GM23338 (cell line): ENCODE results near the gene EGFR. TPM values are rescaled to one million over a fixed set of nuclear protein-coding genes. Genes with fewer than 3 reads are reported as not detected.

ENCODE experiments used
- ATAC-seq: fragments of 200-7000 bp; cut with Tn5 transposase; 3 replicates; pipeline ENCODE4 v1.9.1; 2020
- DNase-seq: peaks from one replicate; pipeline ENCODE4 v3.0.0-alpha.2; 2015; ENCODE audit warnings: low spot score
- H2AFZ ChIP-seq: fragments of 200-600 bp; sonication (generic); 2 replicates; pipeline ENCODE4 v1.8.0; 2016; ENCODE audit warnings: antibody characterized with exemption, mild to moderate bottlenecking, moderate library complexity
- H3F3A ChIP-seq: fragments of 200-600 bp; sonication (generic); replicated peaks from 2 replicates; pipeline ENCODE4 v1.8.0; 2017; ENCODE audit warnings: antibody characterized with exemption, mixed run types, low read depth
- H3K27ac ChIP-seq: fragments of 200-600 bp; sonication (generic); 2 replicates; pipeline ENCODE4 v1.6.1; 2016; ENCODE audit warnings: low read depth
- H3K27me3 ChIP-seq: fragments of 200-600 bp; sonication (generic); 2 replicates; pipeline ENCODE4 v1.8.0; 2016; ENCODE audit warnings: mild to moderate bottlenecking, mixed run types, moderate library complexity; ENCODE audit not compliant: insufficient read depth
- H3K36me3 ChIP-seq: fragments of 200-600 bp; sonication (generic); 2 replicates; pipeline ENCODE4 v1.8.0; 2016; ENCODE audit warnings: mild to moderate bottlenecking; ENCODE audit not compliant: insufficient read depth
- H3K4me1 ChIP-seq: fragments of 200-600 bp; sonication (generic); 2 replicates; pipeline ENCODE4 v1.8.0; 2016; ENCODE audit warnings: mild to moderate bottlenecking, moderate library complexity; ENCODE audit not compliant: insufficient read depth
- H3K4me2 ChIP-seq: fragments of 200-600 bp; sonication (generic); 2 replicates; pipeline ENCODE4 v1.7.1; 2017; ENCODE audit warnings: mixed run types
- H3K4me3 ChIP-seq: fragments of 200-600 bp; sonication (generic); 2 replicates; pipeline ENCODE4 v1.6.1; 2016; ENCODE audit warnings: mixed run types
- H3K79me2 ChIP-seq: fragments of 200-600 bp; sonication (generic); replicated peaks from 2 replicates; pipeline ENCODE4 v1.8.0; 2017; ENCODE audit warnings: mild to moderate bottlenecking; ENCODE audit not compliant: insufficient read depth
- H3K9me2 ChIP-seq: fragments of 200-600 bp; sonication (generic); 2 replicates; pipeline ENCODE4 v1.8.0; 2017; ENCODE audit not compliant: insufficient read depth
- H4K20me1 ChIP-seq: fragments of 200-600 bp; sonication (generic); replicated peaks from 2 replicates; pipeline ENCODE4 v1.8.0; 2017; ENCODE audit warnings: mild to moderate bottlenecking; ENCODE audit not compliant: insufficient read depth
- H3K27ac Mint-ChIP-seq: 2 replicates; pipeline ENCODE4 v1.8.0; 2020; ENCODE audit warnings: inconsistent platforms, mild to moderate bottlenecking, moderate library complexity, mixed read lengths
- H3K27me3 Mint-ChIP-seq: 3 replicates; pipeline ENCODE4 v1.8.0; 2022; ENCODE audit warnings: low read depth, mild to moderate bottlenecking, moderate library complexity, mixed read lengths, inconsistent platforms; ENCODE audit not compliant: insufficient read depth, poor library complexity
- H3K36me3 Mint-ChIP-seq: 3 replicates; pipeline ENCODE4 v1.8.0; 2021; ENCODE audit warnings: low read depth, mild to moderate bottlenecking, inconsistent platforms, moderate library complexity, mixed read lengths
- H3K4me1 Mint-ChIP-seq: 3 replicates; pipeline ENCODE4 v1.8.0; 2020; ENCODE audit warnings: mild to moderate bottlenecking, inconsistent platforms, mixed read lengths
- H3K4me3 Mint-ChIP-seq: 3 replicates; pipeline ENCODE4 v1.8.0; 2021; ENCODE audit warnings: moderate library complexity, mild to moderate bottlenecking, inconsistent platforms, mixed read lengths
- H3K9me3 Mint-ChIP-seq: 3 replicates; pipeline ENCODE4 v1.8.0; 2020; ENCODE audit warnings: moderate library complexity, mild to moderate bottlenecking, inconsistent platforms, mixed read lengths
- CREB1 ChIP-seq: fragments of 250-450 bp; sonication (Bioruptor Pico); IDR thresholded peaks from 2 replicates; pipeline ENCODE4 v1.5.0; 2020; ENCODE audit warnings: low read depth, mild to moderate bottlenecking, moderate library complexity
- CTCF ChIP-seq, 2 experiments: fragments of 200-600 bp in 1 of 2; sonication (generic) in 1 of 2; conservative IDR thresholded peaks; 2 replicates each; pipeline versions ENCODE4 v1.5.1 to v1.6.1; 2016 to 2017; ENCODE audit warnings: antibody characterized with exemption in 2 of 2, low read depth in 2 of 2, mild to moderate bottlenecking in 2 of 2, moderate library complexity in 1 of 2
- ETS1 ChIP-seq: IDR thresholded peaks from 2 replicates; pipeline ENCODE4 v1.6.1; 2016; ENCODE audit warnings: antibody characterized with exemption
- JUNB ChIP-seq: IDR thresholded peaks from one replicate; pipeline ENCODE4 v1.6.1; 2016; ENCODE audit warnings: antibody characterized with exemption; ENCODE audit not compliant: unreplicated experiment
- NANOG ChIP-seq: IDR thresholded peaks from 2 replicates; pipeline ENCODE4 v1.6.1; 2016; ENCODE audit warnings: antibody characterized with exemption, borderline replicate concordance
- POLR2AphosphoS5 ChIP-seq: IDR thresholded peaks from 2 replicates; pipeline ENCODE4 v1.6.1; 2016; ENCODE audit warnings: antibody characterized with exemption, low read depth
- REST ChIP-seq: IDR thresholded peaks from one replicate; pipeline ENCODE4 v1.6.1; 2018; ENCODE audit warnings: antibody characterized with exemption; ENCODE audit not compliant: unreplicated experiment
- STAT1 ChIP-seq: IDR thresholded peaks from one replicate; pipeline ENCODE4 v1.6.1; 2016; ENCODE audit warnings: antibody characterized with exemption; ENCODE audit not compliant: unreplicated experiment
- ZNF114 ChIP-seq: fragments of 250-450 bp; sonication (Bioruptor Pico); IDR thresholded peaks from 2 replicates; pipeline ENCODE4 v1.5.0; 2020; ENCODE audit warnings: mild to moderate bottlenecking, moderate library complexity
- ZNF331 ChIP-seq: fragments of 250-450 bp; sonication (Bioruptor Pico); IDR thresholded peaks from 2 replicates; pipeline ENCODE4 v1.5.0; 2020; ENCODE audit warnings: low read depth, mild to moderate bottlenecking, moderate library complexity
- polyA plus RNA-seq: library from polyadenylated mRNA; unstranded; fragments of >200 nt; fragmentation: Nextera tagmentation; extraction: Ambion mirVana; gene quantifications from 2 replicates; pipeline ENCODE4 v1.2.1, GENCODE V29; 2016
- total RNA-seq: library from RNA; depleted of rRNA; stranded (reverse); fragments of >200 nt; shearing (Covaris generic); gene quantifications from 2 replicates; pipeline ENCODE4 v1.2.3, GENCODE V29; 2014

EGFR gene
- total and polyA plus RNA-seq, 2 experiments from 2014 or later, result 1.5 to 4.5 TPM

GRCh38 chr7:55022002-55022985 lies 3.5 kb downstream of the EGFR start (continued):
- no peak for TF ChIP-seq REST
- TF ChIP-seq JUNB, result no peak
- TF ChIP-seq ZNF331, result no peak
- no peak for TF ChIP-seq POLR2AphosphoS5
- TF ChIP-seq ZNF114 (CRISPR knock-in tag), result no peak
- no peak for TF ChIP-seq ETS1

GRCh38 chr7:55023841-55024505 lies 5.2 kb downstream of the EGFR start:
- Histone ChIP-seq H2AFZ (no peak overlapping the region), H3K4me3 (no peak overlapping the region), H3K4me2 (no peak overlapping the region), H3K79me2 (no peaks in the 10 kb centered on the region), H3K27ac (no peak overlapping the region), H3K9me2 (no peaks in the 10 kb centered on the region), H3K36me3 (no peaks in the 10 kb centered on the region), H3F3A (no peaks in the 10 kb centered on the region), H3K27me3 (peaks cover 35% of the 10 kb centered on the region), H3K4me1 (no peaks in the 10 kb centered on the region), H4K20me1 (no peaks in the 10 kb centered on the region)
- Mint-ChIP-seq H3K36me3 (no peaks in the 10 kb centered on the region), H3K9me3 (no peaks in the 10 kb centered on the region), H3K4me3 (no peak overlapping the region), H3K4me1 (peaks cover 5% of the 10 kb centered on the region; the same call in 2 of the 3 replicates), H3K27me3 (peaks cover 23% of the 10 kb centered on the region), H3K27ac (no peak overlapping the region)
- DNase-seq, result no peak
- ATAC-seq, result no peak
- TF ChIP-seq ZNF114 (CRISPR knock-in tag) (no peak), CTCF (conservative IDR thresholded peaks at IDR 0.05; ENCODE audit: low read depth in 2 of 2) (no peak), REST (no peak), POLR2AphosphoS5 (no peak), NANOG (no peak), CREB1 (CRISPR knock-in tag) (no peak), STAT1 (no peak), ZNF331 (no peak), JUNB (no peak)
